Bronchial epithelial cell (primary cell): ENCODE results near the gene ADI1. TPM values are rescaled to one million over a fixed set of nuclear protein-coding genes. Genes with fewer than 3 reads are reported as not detected.
A peak's percentile ranks its signal among the peaks of the same experiment; 100 is the strongest.

ENCODE experiments used
- DNase-seq: peaks from one replicate; pipeline ENCODE4 v3.0.0-alpha.2; 2010; ENCODE audit warnings: low read depth
- FAIRE-seq: peaks from 2 replicates; lab custom pipeline; 2011; peaks lifted over from hg19 to GRCh38; lab: Jason Lieb, UNC
- H3K27me3 ChIP-seq: 2 replicates; pipeline ENCODE4 v1.5.1; 2011; ENCODE audit warnings: low read length; ENCODE audit not compliant: control insufficient read depth, insufficient read depth
- H3K36me3 ChIP-seq: 2 replicates; pipeline ENCODE4 v1.5.1; 2011; ENCODE audit warnings: low read length; ENCODE audit not compliant: control insufficient read depth, insufficient read depth
- H3K4me3 ChIP-seq: 2 replicates; pipeline ENCODE4 v1.5.1; 2011; ENCODE audit warnings: mild to moderate bottlenecking, low read depth, low read length, control low read depth
- CTCF ChIP-seq: IDR thresholded peaks from 2 replicates; pipeline ENCODE4 v1.5.1; 2011; ENCODE audit warnings: mild to moderate bottlenecking, moderate library complexity, low read length, control low read depth, inconsistent platforms; ENCODE audit not compliant: insufficient read depth, severe bottlenecking
- total RNA-seq: library from RNA; depleted of rRNA; stranded (reverse); fragments of >200 nt; gene quantifications from 2 replicates; pipeline ENCODE4 v1.2.1, GENCODE V29; 2014

ADI1 gene
- total RNA-seq, 1 donor from 2014 or later = 29.5 TPM

DNA sequence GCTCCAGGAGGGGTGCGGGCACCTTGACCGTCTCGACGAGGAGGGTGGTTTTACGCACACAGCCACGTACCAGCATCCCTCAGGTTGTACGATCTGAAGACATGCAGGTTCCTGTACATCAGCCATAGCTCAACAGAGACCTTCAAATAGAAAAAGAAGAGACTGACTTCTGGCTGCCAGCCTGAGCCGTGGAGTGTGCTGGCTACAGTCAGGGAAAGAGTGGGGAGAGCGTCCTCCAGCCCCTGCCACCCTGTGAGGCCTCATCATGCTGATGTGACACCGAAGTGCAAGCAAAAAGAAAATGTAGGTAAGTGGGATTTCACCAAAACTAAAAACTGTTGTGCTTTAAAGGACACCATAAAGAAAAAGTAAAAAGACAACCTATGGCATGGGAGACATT, 47.0 kb downstream of the ADI1 start:
- peaks cover 18% of the 10 kb centered on the region for H3K36me3 ChIP-seq
- no peak for TF ChIP-seq CTCF
- DNase-seq (no peak), FAIRE-seq (no peak)
- no peak overlapping the region for H3K4me3 ChIP-seq
- no peaks in the 10 kb centered on the region for H3K27me3 ChIP-seq

DNA sequence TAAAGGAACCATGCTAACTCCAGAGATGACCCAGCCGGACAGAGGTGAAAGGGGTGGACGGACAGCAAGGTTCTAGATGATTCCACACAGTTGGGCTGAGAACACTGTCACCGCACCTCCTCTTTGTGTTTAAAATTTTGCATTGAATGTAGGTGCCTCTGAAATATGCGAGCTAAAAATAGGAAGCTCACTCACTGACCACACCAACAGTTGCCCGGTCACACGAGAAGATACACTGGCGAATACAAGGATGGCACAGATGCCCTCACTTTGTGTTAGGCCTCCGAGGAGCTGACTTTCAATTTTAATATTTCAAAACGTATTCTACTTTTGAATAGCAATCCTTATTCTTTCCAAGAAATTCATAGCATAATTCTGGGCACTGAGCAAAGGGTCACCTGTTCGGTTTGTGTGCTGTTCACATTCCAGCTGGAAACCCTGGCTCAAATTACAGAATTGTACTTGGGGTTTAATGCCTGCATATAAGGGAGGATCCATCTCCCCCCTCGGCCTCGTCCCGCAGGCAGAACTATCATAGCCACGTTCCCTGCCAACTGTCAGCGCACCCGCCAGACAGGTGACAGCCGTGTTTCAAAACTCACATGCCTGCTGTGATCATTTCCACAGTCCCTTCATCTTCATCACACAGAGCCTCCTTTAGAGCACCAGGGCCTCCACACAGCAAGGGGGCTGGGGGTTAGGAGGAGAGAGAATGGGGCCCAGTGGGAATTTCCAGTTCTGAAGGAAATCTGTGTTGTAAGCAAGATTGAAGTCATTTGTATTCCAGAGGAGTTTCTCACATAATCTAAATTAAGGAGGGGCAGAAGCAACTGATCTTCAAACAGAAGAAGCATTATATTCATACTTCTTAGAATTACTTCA, 48.2 kb downstream of the ADI1 start:
- DNase-seq (no peak), FAIRE-seq (no peak)
- peaks cover 26% of the 10 kb centered on the region for H3K36me3 ChIP-seq
- TF ChIP-seq CTCF = no peak
- no peak overlapping the region for H3K4me3 ChIP-seq
- H3K27me3 ChIP-seq = no peaks in the 10 kb centered on the region

DNA sequence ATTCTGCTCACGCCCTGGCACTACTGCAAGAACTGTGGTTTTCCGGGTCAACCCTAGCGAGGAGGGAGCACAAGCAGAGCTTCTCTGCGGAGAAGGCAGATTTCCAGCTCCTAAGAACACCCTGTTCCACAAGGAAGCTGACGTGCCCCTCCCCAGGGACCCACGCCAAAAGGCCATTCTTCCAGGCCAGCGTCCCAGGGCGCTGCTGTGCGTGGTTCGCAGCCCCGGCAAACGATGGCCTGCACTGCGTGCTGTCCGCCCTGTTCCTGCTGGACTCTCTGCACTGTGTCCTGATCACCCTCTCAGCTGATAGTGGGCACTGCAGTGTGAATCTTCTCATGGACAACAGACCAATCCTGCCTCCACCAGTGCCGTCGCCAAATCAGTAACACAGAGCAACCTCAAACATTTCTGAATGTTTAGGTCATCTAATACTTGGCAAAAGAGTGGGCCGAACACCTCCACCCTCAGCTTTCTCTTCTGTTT, 49.1 kb downstream of the ADI1 start:
- TF ChIP-seq CTCF = no peak
- peaks cover 22% of the 10 kb centered on the region for H3K36me3 ChIP-seq
- H3K4me3 ChIP-seq = no peak overlapping the region
- H3K27me3 ChIP-seq = no peaks in the 10 kb centered on the region
- peak; percentile 74 for DNase-seq
- FAIRE-seq = no peak

- H3K4me3 ChIP-seq = no peak overlapping the region
- no peak for TF ChIP-seq CTCF
- no peak for FAIRE-seq
- DNase-seq = no peak
- no peaks in the 10 kb centered on the region for H3K27me3 ChIP-seq
- peaks cover 22% of the 10 kb centered on the region for H3K36me3 ChIP-seq
Measured at GRCh38 chr2:3469486-3469885, 49.8 kb downstream of the ADI1 start.

DNA sequence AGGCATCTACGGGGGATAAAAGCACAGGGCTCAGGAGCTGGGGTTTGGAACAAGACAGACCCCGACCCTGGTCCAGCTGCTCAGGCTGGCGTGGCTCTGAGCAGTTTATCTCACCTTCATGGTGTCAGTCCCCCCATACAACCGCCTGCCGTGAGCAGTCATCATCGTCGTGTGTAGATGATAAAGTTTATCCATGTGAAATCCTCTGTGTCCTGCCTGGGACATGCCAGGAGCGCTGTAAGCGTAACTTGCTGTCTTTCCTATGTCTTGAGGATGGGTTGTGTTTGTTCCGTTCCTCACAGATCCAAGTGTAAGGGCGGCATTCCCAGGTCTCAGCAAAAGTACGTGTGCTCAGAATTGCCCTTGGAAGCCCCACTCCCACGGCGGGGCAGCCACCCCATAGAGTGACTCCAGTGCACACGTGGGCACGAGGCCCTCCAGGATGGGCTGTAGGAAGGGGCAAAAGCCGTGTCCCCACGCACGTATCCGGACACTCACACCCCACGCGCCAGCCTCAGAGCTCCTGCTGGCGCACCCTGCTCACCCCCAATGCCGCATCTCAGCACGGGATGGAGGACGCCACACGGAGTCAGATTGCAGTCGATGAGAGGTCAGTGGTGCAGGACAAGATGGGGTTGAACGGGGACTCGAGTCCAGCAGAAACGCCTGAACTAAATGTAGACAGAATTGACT, 50.9 kb downstream of the ADI1 start:
- TF ChIP-seq CTCF = no peak
- H3K36me3 ChIP-seq = peaks cover 25% of the 10 kb centered on the region
- H3K27me3 ChIP-seq = no peaks in the 10 kb centered on the region
- DNase-seq = no peak
- H3K4me3 ChIP-seq = no peak overlapping the region
- no peak for FAIRE-seq
